Measurements from ENCODE around the gene KIF21A.

GRCh38 chr12:39272871-39273655 lies 169.9 kb downstream of the KIF21A start:
- TF ChIP-seq ZNF329 (CRISPR knock-in tag; IDR thresholded peaks at IDR 0.05; ENCODE audit: low read depth) (no peak), ATF4 (CRISPR knock-in tag; IDR thresholded peaks at IDR 0.05) (no peak)
